ENCODE data around the gene KRT81. TPM values are rescaled to one million over a fixed set of nuclear protein-coding genes. Genes with fewer than 3 reads are reported as not detected.
A peak's percentile ranks its signal among the peaks of the same experiment; 100 is the strongest.

KRT81 gene
- total and polyA plus RNA-seq, 2 of the 4 experiments (the other 2 are of a cell fraction): under 0.01 to 0.05 TPM

DNA sequence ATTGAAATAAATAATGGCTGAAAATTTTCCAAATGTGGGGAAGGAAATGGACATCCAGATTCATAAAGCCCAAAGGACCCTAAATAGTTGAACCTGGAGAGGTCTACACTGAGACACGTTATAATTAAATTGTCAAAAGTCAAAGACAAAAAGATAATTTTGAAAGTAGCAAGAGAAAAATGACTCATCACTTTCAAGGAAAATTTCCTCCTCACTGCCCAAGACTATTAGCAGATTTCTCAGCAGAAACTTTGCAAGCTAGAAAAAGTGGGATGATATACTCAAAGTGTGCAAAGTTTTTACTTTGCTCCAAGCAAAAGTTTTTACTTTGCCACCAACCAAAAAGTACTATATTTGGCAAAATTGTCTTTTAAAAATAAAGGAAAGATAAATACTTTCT, 45.7 kb upstream of the KRT81 start:
- H3K36me3 ChIP-seq (ENCODE audit: control insufficient read depth, insufficient read depth, low read length): no peaks in the 10 kb centered on the region
- H2BK5ac ChIP-seq (ENCODE audit: low read depth, low read length, poor library complexity, severe bottlenecking): no peak overlapping the region
- H2AFZ ChIP-seq (replicated peaks; ENCODE audit: low read length, poor library complexity): no peak overlapping the region
- TF ChIP-seq ELK1 (IDR thresholded peaks at IDR 0.05; ENCODE audit: borderline replicate concordance, low read depth, low read length) (no peak), MAFK (IDR thresholded peaks at IDR 0.05; ENCODE audit: low read depth, low read length) (no peak), FOS (IDR thresholded peaks at IDR 0.05; ENCODE audit: low read depth, low read length) (0 out of 2 replicates have a peak, but pooled peaks have one; percentile 28), NFE2L2 (IDR thresholded peaks at IDR 0.05; ENCODE audit: low read depth, low read length) (peak; percentile 64)
- DNase-seq (no peak), ATAC-seq (ENCODE audit: low read depth) (no peak)
- H2AK5ac ChIP-seq (ENCODE audit: low read depth, low read length): no peak overlapping the region
- no peak overlapping the region for H2BK15ac ChIP-seq (ENCODE audit: low read depth, low read length)
- H3K79me1 ChIP-seq (ENCODE audit: low read depth in 1 of 2, low read length in 2 of 2): no peaks in the 10 kb centered on the region
- H3K4me2 ChIP-seq (ENCODE audit: low read depth, low read length): no peak overlapping the region
- H2AK9ac ChIP-seq (replicated peaks; ENCODE audit: low read depth, low read length, poor library complexity): no peak overlapping the region
- no peak overlapping the region for H3K27ac ChIP-seq (ENCODE audit: insufficient read depth, low read length)
- intact Hi-C loops (cut with micrococcal nuclease): no loop called here
- no peak overlapping the region for H3K23ac ChIP-seq (ENCODE audit: low read depth, low read length)
- no CpG with 5 or more reads among the region's 1 CpG for WGBS, 2 experiments (ENCODE audit: extremely low coverage in 2 of 2, insufficient read length in 1 of 2)
- no peak overlapping the region for H3K14ac ChIP-seq (replicated peaks; ENCODE audit: low read depth, low read length)
- H4K91ac ChIP-seq (ENCODE audit: insufficient read depth, low read depth, low read length): no peak overlapping the region
- dilution Hi-C loops (cut with HindIII; ENCODE audit: low sequenced_read_pairs, unreplicated experiment): no loop called here
- no peaks in the 10 kb centered on the region for H3K4me1 ChIP-seq (ENCODE audit: control insufficient read depth, insufficient read depth, low read length)
- H3K9me3 ChIP-seq (ENCODE audit: control insufficient read depth, insufficient read depth, low read length): peaks cover 5% of the 10 kb centered on the region; the same call in 1 of the 2 replicates
- H3K9me1 ChIP-seq (ENCODE audit: insufficient read depth, low read length): no peaks in the 10 kb centered on the region
- H3K27me3 ChIP-seq (ENCODE audit: control insufficient read depth, insufficient read depth, low read length): peaks cover 49% of the 10 kb centered on the region
- in situ Hi-C loops (cut with MboI; ENCODE audit: low sequenced_read_pairs): no loop called here
- no peak overlapping the region for H3K4me3 ChIP-seq (ENCODE audit: insufficient read depth, low read depth, low read length)
- no TSS peak for BruUV-seq (replicated peaks)
- no peak overlapping the region for H3K56ac ChIP-seq (ENCODE audit: extremely low read depth, insufficient read depth, low read length)
- H4K20me1 ChIP-seq (ENCODE audit: insufficient read depth, low read length): no peaks in the 10 kb centered on the region
- H2BK20ac ChIP-seq (ENCODE audit: low read depth, low read length): no peak overlapping the region
- POLR2A ChIA-PET (ENCODE audit: unreplicated experiment): interaction anchor here (0.7 kb wide), 1 partner anchor 73 kb away, joined by 4 read pairs; no protein-coding TSS in a partner anchor
- no peak overlapping the region for H3K18ac ChIP-seq (ENCODE audit: low read depth, low read length)
- no peak overlapping the region for H3K4ac ChIP-seq (ENCODE audit: low read depth, low read length)
- CTCF ChIA-PET: interaction anchor here (1.5 kb wide), 1 partner anchor 115 kb away, joined by 3 read pairs; no protein-coding TSS in a partner anchor
- H2BK120ac ChIP-seq (ENCODE audit: low read depth, low read length): no peak overlapping the region
- no peak overlapping the region for H3K9ac ChIP-seq (ENCODE audit: low read depth, low read length)
- no peak overlapping the region for H4K8ac ChIP-seq (ENCODE audit: low read depth in 2 of 2, low read length in 2 of 2)
- no peak overlapping the region for H4K5ac ChIP-seq (ENCODE audit: low read depth, low read length)

All from IMR-90 (cell line).